Hair follicle dermal papilla cell (primary cell): ENCODE results near the gene UBL4A. TPM values are rescaled to one million over a fixed set of nuclear protein-coding genes. Genes with fewer than 3 reads are reported as not detected.

Source experiments
- small RNA-seq: library from RNA; depleted of rRNA; stranded (forward); fragments of <200 nt; gene quantifications from one replicate; pipeline ENCODE3, GENCODE V24; 2012
- total RNA-seq: library from RNA; depleted of rRNA; stranded (reverse); fragments of >200 nt; gene quantifications from 2 replicates; pipeline ENCODE4 v1.2.3, GENCODE V29; 2012

Gene UBL4A
- 39.1 and 43.0 TPM in 2 replicates for total RNA-seq

GRCh38 chrX:154486396-154487207, at the start of gene UBL4A:
TSS of gene UBL4A (minus strand) at chrX:154486615. CDS start at chrX:154486584, 31 bp downstream.

GRCh38 chrX:154515966-154516655, 29.7 kb upstream of the UBL4A start, which contains the start of gene FAM3A:
TSS of gene FAM3A (minus strand) at chrX:154516232. CDS start at chrX:154515772, 460 bp downstream.

GRCh38 chrX:154490414-154491083, 4.1 kb upstream of the UBL4A start, which contains the start of gene SLC10A3:
TSS of gene SLC10A3 (minus strand) at chrX:154490629. CDS start at chrX:154488940, 1,689 bp downstream.

GRCh38 chrX:154478728-154479622, 7.4 kb downstream of the UBL4A start, which contains the start of gene LAGE3:
TSS of gene LAGE3 (minus strand) at chrX:154479281. CDS start at chrX:154478915, 366 bp downstream.

GRCh38 chrX:154458116-154458953, 28.1 kb downstream of the UBL4A start, which contains the start of gene PLXNA3:
TSS of gene PLXNA3 (plus strand) at chrX:154458281. CDS start at chrX:154460184, 1,903 bp downstream.

GRCh38 chrX:154443992-154444754, 42.2 kb downstream of the UBL4A start, which contains the start of gene FAM50A:
TSS of gene FAM50A (plus strand) at chrX:154444141. CDS start at chrX:154444236, 95 bp downstream.

GRCh38 chrX:154436983-154437752, 49.2 kb downstream of the UBL4A start, which contains the start of gene GDI1:
TSS of gene GDI1 (plus strand) at chrX:154437154. CDS start at chrX:154437255, 101 bp downstream.

Small RNAs within 50 kb of the gene (small RNA-seq; reads per million reads assigned to genes)
- gene MIR6858 (not detected), gene RN7SL697P (not detected)

Other genes starting within 250 kb of the UBL4A start
- not detected in 2 replicates for gene OPN1MW3, start 229.0 kb downstream of the UBL4A start, total RNA-seq
- gene TEX28, start 191.5 kb downstream of the UBL4A start, total RNA-seq: not detected in 2 replicates
- gene TKTL1, start 190.8 kb downstream of the UBL4A start, total RNA-seq: not detected in 2 replicates
- 4,119 and 4,322 TPM in 2 replicates for gene FLNA, start 112.0 kb downstream of the UBL4A start, total RNA-seq
- 29.2 and 39.7 TPM in 2 replicates for gene EMD, start 107.3 kb downstream of the UBL4A start, total RNA-seq
- 1,504 and 2,235 TPM in 2 replicates for gene RPL10, start 88.2 kb downstream of the UBL4A start, total RNA-seq
- 54.7 and 73.2 TPM in 2 replicates for gene DNASE1L1, start 77.4 kb downstream of the UBL4A start, total RNA-seq
- gene TAFAZZIN, start 75.1 kb downstream of the UBL4A start, total RNA-seq: 19.9 and 22.6 TPM in 2 replicates
- 52.0 and 53.1 TPM in 2 replicates for gene ATP6AP1, start 57.9 kb downstream of the UBL4A start, total RNA-seq
- gene GDI1, start 49.5 kb downstream of the UBL4A start, total RNA-seq: 117 and 119 TPM in 2 replicates
- 37.2 and 47.6 TPM in 2 replicates for gene FAM50A, start 42.5 kb downstream of the UBL4A start, total RNA-seq
- gene PLXNA3, start 28.3 kb downstream of the UBL4A start, total RNA-seq: 23.8 and 35.0 TPM in 2 replicates
- gene LAGE3, start 7.3 kb downstream of the UBL4A start, total RNA-seq: 13.3 and 19.4 TPM in 2 replicates
- 31.8 and 35.3 TPM in 2 replicates for gene SLC10A3, start 4.0 kb upstream of the UBL4A start, total RNA-seq
- gene FAM3A, start 29.6 kb upstream of the UBL4A start, total RNA-seq: 25.4 and 28.1 TPM in 2 replicates
- gene G6PD, start 60.2 kb upstream of the UBL4A start, total RNA-seq: 98.6 and 101 TPM in 2 replicates
- gene IKBKG, start 61.0 kb upstream of the UBL4A start, total RNA-seq: 12.7 and 15.2 TPM in 2 replicates
- not detected in 2 replicates for gene CTAG1A, start 98.5 kb upstream of the UBL4A start, total RNA-seq
- not detected in 2 replicates for gene CTAG1B, start 132.7 kb upstream of the UBL4A start, total RNA-seq
- gene CTAG2, start 167.0 kb upstream of the UBL4A start, total RNA-seq: 1.5 TPM in 1 of 2 replicates, not detected in the other